Activated CD8-positive, alpha-beta T cell treated with anti-CD3 and anti-CD28 coated beads, Interleukin-2, amount 10 ng/mL, durations not matched to agents 7 days and 5 days (primary cell): ENCODE results near the gene TMEM9. TPM values are rescaled to one million over a fixed set of nuclear protein-coding genes. Genes with fewer than 3 reads are reported as not detected.

Experiments used
- ATAC-seq: fragments of 150-1000 bp; cut with Tn5 transposase; one replicate; pipeline ENCODE4 v1.10.0; 2021; ENCODE audit warnings: moderate library complexity
- CTCF ChIA-PET: fragments of 350-600 bp; sonication (Branson Sonifier 250); formaldehyde crosslinking; loops from one replicate; lab custom pipeline; 2021; ENCODE audit warnings: antibody characterized with exemption; lab: Charles Lee
- POLR2A ChIA-PET: fragments of 350-600 bp; sonication (Branson Sonifier 250); formaldehyde crosslinking; loops from one replicate; lab custom pipeline; 2021; ENCODE audit warnings: antibody characterized with exemption; lab: Charles Lee
- DNase-seq: peaks from one replicate; pipeline ENCODE4 v3.0.0-alpha.2; 2020
- H3K27ac Mint-ChIP-seq: one replicate; pipeline ENCODE4 v1.8.0; 2021; ENCODE audit warnings: mild to moderate bottlenecking, mixed read lengths
- H3K27me3 Mint-ChIP-seq: one replicate; pipeline ENCODE4 v1.8.0; 2021; ENCODE audit warnings: low read depth, mixed read lengths
- H3K36me3 Mint-ChIP-seq: one replicate; pipeline ENCODE4 v1.8.0; 2021; ENCODE audit warnings: low read depth, mixed read lengths
- H3K4me1 Mint-ChIP-seq: one replicate; pipeline ENCODE4 v1.8.0; 2021; ENCODE audit warnings: low read depth, mixed read lengths
- H3K4me3 Mint-ChIP-seq: one replicate; pipeline ENCODE4 v1.8.0; 2021; ENCODE audit warnings: mild to moderate bottlenecking, mixed read lengths
- H3K9me3 Mint-ChIP-seq: one replicate; pipeline ENCODE4 v1.8.0; 2022; ENCODE audit warnings: mixed read lengths; ENCODE audit not compliant: insufficient read depth
- total RNA-seq, 2 experiments: library from RNA; stranded (reverse); gene quantifications; one replicate each; pipeline ENCODE4 v1.2.3, GENCODE V29; 2021

Gene TMEM9
- total RNA-seq, 2 experiments from 2014 or later = 13.6 to 18.9 TPM

GRCh38 chr1:201137024-201137392, 17.3 kb downstream of the TMEM9 start:
- CTCF ChIA-PET = interaction anchor here (1.5 kb wide), 1 partner anchor 18 kb away, joined by 12 read pairs; no protein-coding TSS in a partner anchor
- no peak for DNase-seq

DNA sequence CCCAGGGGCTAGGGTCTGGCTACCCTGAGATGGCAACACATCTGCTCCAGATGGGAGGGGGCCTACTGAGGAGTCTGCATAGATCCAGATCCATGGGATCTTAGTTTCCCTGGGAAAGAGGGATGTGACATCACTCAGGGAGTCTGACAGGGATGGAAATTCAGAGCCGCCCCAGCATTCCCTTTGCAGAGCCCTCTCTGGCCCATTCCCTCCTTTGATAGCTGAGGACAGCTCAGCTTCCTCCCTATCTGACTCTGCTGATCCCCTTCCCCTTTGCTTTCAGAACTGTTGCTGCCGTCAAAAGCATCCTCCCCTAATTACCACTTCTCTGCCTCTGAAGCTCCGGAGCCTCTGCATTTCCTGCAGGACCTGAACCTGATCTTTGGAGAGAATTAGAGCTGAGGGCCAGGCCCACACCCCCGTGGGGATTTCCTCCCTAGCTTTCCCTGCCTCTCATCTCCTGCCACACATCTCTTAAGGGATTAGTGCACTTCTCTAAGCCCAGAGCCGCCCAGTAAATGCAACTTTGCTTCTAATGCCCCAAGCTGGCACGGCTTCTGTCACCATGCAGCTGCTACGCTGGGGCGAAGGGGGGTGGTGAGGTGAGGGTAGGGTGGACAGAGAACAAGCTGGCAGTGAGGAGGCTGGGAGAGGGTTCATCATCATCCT, 17.8 kb downstream of the TMEM9 start:
- Mint-ChIP-seq H3K9me3 (no peaks in the 10 kb centered on the region), H3K4me1 (no peaks in the 10 kb centered on the region), H3K27me3 (no peaks in the 10 kb centered on the region), H3K36me3 (no peaks in the 10 kb centered on the region), H3K4me3 (no peak overlapping the region), H3K27ac (no peak overlapping the region)
- POLR2A ChIA-PET = no interaction called here
- DNase-seq (no peak), ATAC-seq (no peak)
- CTCF ChIA-PET = interaction anchor here (1.5 kb wide), 1 partner anchor 17 kb away, joined by 12 read pairs; no protein-coding TSS in a partner anchor

More at GRCh38 chr1:201137024-201137392, 17.3 kb downstream of the TMEM9 start:
- no peaks in the 10 kb centered on the region for H3K36me3 Mint-ChIP-seq
- H3K27me3 Mint-ChIP-seq = no peaks in the 10 kb centered on the region
- H3K27ac Mint-ChIP-seq = no peak overlapping the region
- no peaks in the 10 kb centered on the region for H3K9me3 Mint-ChIP-seq
- H3K4me1 Mint-ChIP-seq = no peaks in the 10 kb centered on the region
- ATAC-seq = no peak
- H3K4me3 Mint-ChIP-seq = no peak overlapping the region
- POLR2A ChIA-PET = no interaction called here

DNA sequence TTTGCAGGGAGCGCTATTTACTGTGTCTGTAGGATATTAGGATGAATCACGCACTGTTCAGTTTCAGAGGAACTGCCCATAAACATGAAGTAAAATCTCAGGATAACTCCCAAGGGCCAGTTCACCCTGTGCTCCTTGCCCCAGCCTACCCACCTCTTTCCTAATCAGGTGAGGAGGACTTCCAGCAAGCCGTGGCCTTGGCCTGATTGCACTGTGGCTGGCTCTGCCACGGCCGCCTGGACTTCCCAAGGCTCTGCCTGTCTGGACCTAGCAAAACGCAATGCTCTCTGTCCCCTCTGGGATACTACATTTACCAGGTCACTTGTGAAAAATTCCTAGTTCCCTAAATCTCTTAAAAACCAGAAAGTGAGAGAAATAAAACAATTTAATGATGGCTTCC, 19.9 kb downstream of the TMEM9 start:
- Mint-ChIP-seq H3K27ac (no peak overlapping the region), H3K36me3 (no peaks in the 10 kb centered on the region), H3K27me3 (no peaks in the 10 kb centered on the region), H3K4me1 (no peaks in the 10 kb centered on the region), H3K9me3 (no peaks in the 10 kb centered on the region), H3K4me3 (no peak overlapping the region)
- POLR2A ChIA-PET = no interaction called here
- DNase-seq = no peak
- no peak for ATAC-seq
- CTCF ChIA-PET = no interaction called here

DNA sequence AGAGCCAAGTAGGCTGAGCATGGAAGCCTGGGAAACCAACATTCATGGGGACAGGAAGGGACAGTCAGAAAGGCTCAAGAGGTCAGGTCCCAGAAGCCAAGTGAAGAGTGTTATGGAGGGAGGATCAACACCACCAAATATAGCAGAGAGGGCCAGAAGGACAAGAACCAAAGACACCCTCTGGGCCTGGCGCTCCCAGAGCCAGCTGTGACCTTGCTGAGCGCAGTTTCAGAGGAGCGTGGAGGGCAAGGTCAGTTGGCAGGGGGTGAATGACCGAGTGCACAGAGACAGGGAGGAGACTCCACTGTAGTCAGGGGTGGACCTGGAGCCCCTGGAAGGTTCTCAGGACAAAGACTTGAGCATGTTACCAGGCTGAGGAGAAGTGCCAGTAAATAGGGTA, 22.9 kb downstream of the TMEM9 start:
- H3K4me3 Mint-ChIP-seq = no peak overlapping the region
- no peaks in the 10 kb centered on the region for H3K27me3 Mint-ChIP-seq
- DNase-seq (no peak), ATAC-seq (no peak)
- POLR2A ChIA-PET = no interaction called here
- no peaks in the 10 kb centered on the region for H3K4me1 Mint-ChIP-seq
- CTCF ChIA-PET = no interaction called here
- no peak overlapping the region for H3K27ac Mint-ChIP-seq
- no peaks in the 10 kb centered on the region for H3K36me3 Mint-ChIP-seq
- no peaks in the 10 kb centered on the region for H3K9me3 Mint-ChIP-seq

DNA sequence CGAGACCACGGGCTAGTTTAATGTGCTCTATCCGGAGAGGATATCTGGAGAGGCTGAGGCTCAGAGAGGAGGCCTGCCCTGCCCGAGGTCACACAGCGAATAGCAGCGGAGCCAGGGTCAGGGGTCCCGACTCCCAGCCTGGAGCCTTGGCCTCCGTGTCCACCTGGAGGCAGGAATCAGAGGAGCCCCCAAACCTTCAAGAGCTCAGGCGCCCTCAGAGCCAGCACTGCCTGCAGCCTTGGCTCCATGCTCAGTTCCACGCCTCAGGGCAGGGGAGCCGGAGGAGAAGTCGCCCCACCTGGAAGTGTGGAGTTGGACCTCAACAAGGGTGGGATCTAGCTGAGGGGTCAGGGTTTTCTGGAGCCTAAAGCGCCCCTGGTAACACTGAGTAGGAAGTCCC, 25.3 kb downstream of the TMEM9 start:
- Mint-ChIP-seq H3K27ac (no peak overlapping the region), H3K27me3 (peaks cover 6% of the 10 kb centered on the region), H3K4me1 (no peaks in the 10 kb centered on the region), H3K4me3 (no peak overlapping the region), H3K36me3 (no peaks in the 10 kb centered on the region), H3K9me3 (no peaks in the 10 kb centered on the region)
- ATAC-seq (no peak), DNase-seq (no peak)
- ChIA-PET POLR2A (no interaction called here), CTCF (interaction anchor here (0.8 to 0.9 kb wide), 2 partner anchors 10 kb away, joined by 3 to 4 read pairs; no protein-coding TSS in a partner anchor)

DNA sequence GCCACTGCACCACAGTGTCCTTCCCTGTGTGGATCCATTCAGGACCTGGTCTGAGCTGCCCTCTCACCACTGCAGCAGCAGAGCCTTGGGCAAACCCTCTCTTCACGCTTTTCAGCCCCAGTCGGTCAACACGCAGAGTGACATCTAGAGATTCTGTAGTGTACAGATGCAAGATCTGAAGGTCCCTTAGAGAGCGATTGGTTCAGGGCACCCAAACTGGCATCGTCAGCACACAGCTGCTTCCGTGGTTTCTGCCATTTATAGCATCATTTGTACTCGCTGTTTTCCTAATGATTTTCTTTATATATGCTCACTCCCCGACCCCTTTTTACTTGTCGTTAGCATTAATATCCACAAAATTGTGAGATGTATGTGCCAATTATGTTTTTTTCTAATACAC, 25.8 kb downstream of the TMEM9 start:
- ChIA-PET POLR2A (no interaction called here), CTCF (interaction anchor here (0.9 kb wide), 1 partner anchor 9 kb away, joined by 3 read pairs; no protein-coding TSS in a partner anchor)
- no peak overlapping the region for H3K4me3 Mint-ChIP-seq
- no peaks in the 10 kb centered on the region for H3K9me3 Mint-ChIP-seq
- H3K27ac Mint-ChIP-seq = no peak overlapping the region
- DNase-seq (no peak), ATAC-seq (no peak)
- H3K4me1 Mint-ChIP-seq = no peaks in the 10 kb centered on the region
- H3K27me3 Mint-ChIP-seq = peaks cover 9% of the 10 kb centered on the region
- no peaks in the 10 kb centered on the region for H3K36me3 Mint-ChIP-seq

- ATAC-seq = no peak
- Mint-ChIP-seq H3K27ac (no peak overlapping the region), H3K27me3 (peaks cover 9% of the 10 kb centered on the region), H3K4me3 (no peak overlapping the region), H3K4me1 (no peaks in the 10 kb centered on the region), H3K36me3 (no peaks in the 10 kb centered on the region), H3K9me3 (no peaks in the 10 kb centered on the region)
- ChIA-PET POLR2A (no interaction called here), CTCF (interaction anchor here (0.9 kb wide), 1 partner anchor 9 kb away, joined by 3 read pairs; no protein-coding TSS in a partner anchor)
- DNase-seq = no peak
These were observed 26.4 kb downstream of the TMEM9 start for GRCh38 chr1:201127755-201128455.

DNA sequence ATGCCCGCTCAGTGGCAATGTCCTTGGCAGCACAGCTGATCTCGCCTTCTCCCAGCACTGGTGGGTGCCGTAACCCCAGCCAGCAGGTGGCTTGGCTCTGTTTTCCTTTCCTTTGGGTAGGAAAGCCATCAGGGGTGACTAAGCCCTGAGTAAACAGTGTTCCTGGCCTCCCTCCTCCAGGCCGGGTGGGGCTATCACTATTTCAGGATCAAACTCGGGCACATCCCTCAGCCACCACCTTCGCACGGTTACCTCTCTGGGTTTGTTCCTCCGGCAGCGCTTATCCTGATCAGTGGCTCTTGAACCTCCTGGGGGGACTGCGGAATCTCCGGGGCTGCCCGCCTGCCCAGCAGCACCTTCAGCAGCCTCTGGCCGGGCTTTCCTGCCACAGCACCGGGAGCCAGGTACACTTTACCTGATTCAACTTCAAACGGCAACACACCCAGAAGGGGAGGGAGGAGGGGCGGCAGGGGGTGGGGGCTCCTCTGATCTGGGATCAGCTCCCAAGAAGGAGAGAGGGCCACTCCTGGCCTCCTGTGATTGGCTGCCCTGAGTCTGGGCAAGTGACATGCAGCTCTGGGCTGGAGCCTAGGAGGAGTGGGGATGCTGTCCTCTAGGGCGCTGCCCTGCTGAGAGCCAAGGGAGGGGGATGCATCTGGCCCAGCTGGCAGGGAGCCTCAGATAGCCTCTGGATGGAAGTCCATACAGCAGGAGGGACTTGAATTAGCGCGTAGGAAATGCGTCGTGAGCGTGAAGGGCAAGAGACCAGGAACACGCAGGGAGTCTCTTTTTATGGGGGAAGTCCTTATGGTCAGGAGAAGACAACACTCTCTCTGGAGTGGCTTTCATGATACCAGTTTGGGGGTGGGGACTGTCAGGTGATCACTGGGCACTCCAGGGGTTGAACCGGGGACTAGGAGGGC, 27.2 kb downstream of the TMEM9 start, which contains the start of gene ASCL5:
Gene ASCL5, minus strand, starts transcription at position 353 of the 923 bp plus-strand sequence. CDS start 11,812 bp downstream, outside the sequence.
- ChIA-PET CTCF (interaction anchor here (2.2 kb wide), 1 partner anchor 156 kb away, joined by 6 read pairs; no protein-coding TSS in a partner anchor), POLR2A (no interaction called here)
- peaks cover 12% of the 10 kb centered on the region for H3K27me3 Mint-ChIP-seq
- no peaks in the 10 kb centered on the region for H3K4me1 Mint-ChIP-seq
- H3K27ac Mint-ChIP-seq = no peak within 1 kb of the TSS
- no peaks in the 10 kb centered on the region for H3K36me3 Mint-ChIP-seq
- H3K4me3 Mint-ChIP-seq = no peak within 1 kb of the TSS
- no peaks in the 10 kb centered on the region for H3K9me3 Mint-ChIP-seq
- no peak for DNase-seq
- ATAC-seq = no peak

DNA sequence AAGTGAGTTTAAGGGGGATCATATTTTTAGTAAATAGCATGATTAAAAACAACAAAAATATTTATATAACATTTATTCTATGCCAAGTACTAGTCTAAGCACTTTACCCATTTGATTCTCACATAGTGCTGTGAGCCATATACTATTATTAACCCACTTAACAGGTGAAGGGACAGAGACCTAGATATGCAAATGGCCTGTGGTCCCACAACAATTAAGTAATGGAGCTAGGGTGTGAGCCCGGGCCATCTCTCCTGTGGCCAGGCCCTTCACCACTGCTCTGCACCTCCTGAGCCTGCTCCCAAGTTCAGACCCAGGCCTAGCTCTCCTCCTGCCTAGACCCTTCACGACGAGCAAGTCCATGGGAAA, 27.8 kb downstream of the TMEM9 start:
- no peaks in the 10 kb centered on the region for H3K9me3 Mint-ChIP-seq
- H3K36me3 Mint-ChIP-seq = no peaks in the 10 kb centered on the region
- ChIA-PET POLR2A (no interaction called here), CTCF (interaction anchor here (2.2 kb wide), 1 partner anchor 155 kb away, joined by 6 read pairs; no protein-coding TSS in a partner anchor)
- peaks cover 16% of the 10 kb centered on the region for H3K27me3 Mint-ChIP-seq
- no peak overlapping the region for H3K27ac Mint-ChIP-seq
- no peaks in the 10 kb centered on the region for H3K4me1 Mint-ChIP-seq
- DNase-seq = no peak
- no peak overlapping the region for H3K4me3 Mint-ChIP-seq
- ATAC-seq = no peak

DNA sequence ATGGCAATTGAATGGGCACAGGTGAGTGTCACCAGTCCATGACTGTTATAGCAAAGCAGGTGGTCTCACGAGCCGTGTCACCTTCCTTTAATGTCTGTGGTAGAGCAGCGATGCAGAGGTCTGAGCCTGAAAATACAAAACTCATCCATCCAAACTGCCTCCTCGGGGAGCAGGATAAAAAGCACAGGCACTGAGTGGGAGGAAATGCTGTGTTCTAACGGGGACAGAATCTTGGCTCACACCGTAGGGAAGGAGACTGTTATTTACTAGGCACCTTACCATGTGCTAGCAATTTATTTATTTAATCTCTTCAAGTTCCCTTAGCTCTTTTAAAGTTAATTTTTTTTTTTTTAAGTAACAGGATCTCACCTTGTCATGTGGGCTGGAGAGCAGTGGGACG, 28.5 kb downstream of the TMEM9 start:
- no peak for DNase-seq
- no peak for ATAC-seq
- POLR2A ChIA-PET = no interaction called here
- no peaks in the 10 kb centered on the region for H3K9me3 Mint-ChIP-seq
- H3K36me3 Mint-ChIP-seq = no peaks in the 10 kb centered on the region
- H3K27me3 Mint-ChIP-seq = peaks cover 18% of the 10 kb centered on the region
- no peak overlapping the region for H3K27ac Mint-ChIP-seq
- H3K4me3 Mint-ChIP-seq = no peak overlapping the region
- CTCF ChIA-PET = interaction anchor here (2.0 to 2.2 kb wide), 2 partner anchors 24 to 154 kb away, joined by 5 to 6 read pairs; no protein-coding TSS in a partner anchor
- no peaks in the 10 kb centered on the region for H3K4me1 Mint-ChIP-seq

DNA sequence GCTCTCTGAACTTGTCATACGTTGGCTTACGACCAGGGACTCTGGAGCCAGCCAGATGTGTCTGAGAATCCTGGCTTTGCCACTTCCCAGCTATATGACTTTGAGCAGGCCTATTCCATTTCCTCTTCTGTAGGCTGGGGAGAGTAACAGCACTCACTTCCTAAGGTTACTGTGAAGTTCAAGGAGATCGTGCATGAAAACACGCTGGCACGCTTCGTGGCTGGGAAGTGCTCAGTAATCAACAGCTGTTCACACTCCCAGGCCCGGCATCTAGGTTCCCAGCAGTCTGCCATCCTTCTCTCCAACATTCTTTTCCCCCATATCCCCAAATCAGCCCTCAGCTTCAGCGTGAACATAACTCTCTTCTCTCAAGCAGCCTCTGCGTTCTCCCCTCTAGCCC, 29.3 kb downstream of the TMEM9 start:
- ATAC-seq (no peak), DNase-seq (no peak)
- Mint-ChIP-seq H3K4me3 (no peak overlapping the region), H3K36me3 (no peaks in the 10 kb centered on the region), H3K4me1 (peaks cover under 1% of the 10 kb centered on the region), H3K27me3 (peaks cover 18% of the 10 kb centered on the region), H3K9me3 (no peaks in the 10 kb centered on the region), H3K27ac (no peak overlapping the region)
- ChIA-PET POLR2A (no interaction called here), CTCF (interaction anchor here (2.0 to 2.2 kb wide), 2 partner anchors 25 to 154 kb away, joined by 5 to 6 read pairs; no protein-coding TSS in a partner anchor)
